Esophagus muscularis mucosa (tissue), 4 donors: Measurements from ENCODE around the gene HIKESHI. TPM values are rescaled to one million over a fixed set of nuclear protein-coding genes. Genes with fewer than 3 reads are reported as not detected.

Experiments used
- DNase-seq: peaks from one replicate; pipeline ENCODE4 v3.0.0-alpha.2; 2017; ENCODE audit errors: extremely low spot score
- H3K27ac ChIP-seq, 4 donors: fragments of 200-600 bp; sonication (generic); replicated peaks in 1 of 4; 1 replicate in 3 of 4; 2 replicates in 1 of 4; pipeline ENCODE4 v1.5.1; 2016 to 2019; ENCODE audit warnings: mild to moderate bottlenecking in 1 of 4
- H3K27me3 ChIP-seq, 4 donors: fragments of 200-600 bp; sonication (generic); one replicate each; pipeline versions ENCODE4 v1.5.1 to v1.6.0; 2016 to 2019
- H3K36me3 ChIP-seq, 4 donors: fragments of 200-600 bp; sonication (generic); one replicate each; pipeline ENCODE4 v1.5.1; 2016 to 2019
- H3K4me1 ChIP-seq, 4 donors: fragments of 200-600 bp; sonication (generic); one replicate each; pipeline ENCODE4 v1.5.1; 2016 to 2019
- H3K4me3 ChIP-seq, 4 donors: fragments of 200-600 bp; sonication (generic); 1 replicate in 2 of 4; 2 replicates in 2 of 4; pipeline ENCODE4 v1.5.1; 2016 to 2019; ENCODE audit warnings: mild to moderate bottlenecking in 4 of 4, moderate library complexity in 1 of 4
- H3K9me3 ChIP-seq, 4 donors: fragments of 200-600 bp; sonication (generic); 1 replicate in 3 of 4; 2 replicates in 1 of 4; pipeline ENCODE4 v1.5.1; 2016 to 2019
- CTCF ChIP-seq, 3 experiments: fragments of 200-600 bp in 2 of 3; fragments of 450-650 bp in 1 of 3; sonication (generic) in 2 of 3; IDR thresholded peaks; one replicate each; pipeline ENCODE4 v1.5.1; 2017 to 2019; ENCODE audit warnings: antibody characterized with exemption in 3 of 3, mild to moderate bottlenecking in 2 of 3, moderate library complexity in 1 of 3
- EP300 ChIP-seq: sonication (generic); formaldehyde crosslinking; IDR thresholded peaks from one replicate; pipeline ENCODE4 v1.6.1; 2017; ENCODE audit warnings: antibody characterized with exemption
- POLR2A ChIP-seq: fragments of 450-650 bp; IDR thresholded peaks from one replicate; pipeline ENCODE4 v1.6.1; 2017; ENCODE audit warnings: antibody characterized with exemption, moderate library complexity, mild to moderate bottlenecking, low read depth
- POLR2AphosphoS5 ChIP-seq, 2 donors: sonication (generic); formaldehyde crosslinking; IDR thresholded peaks; one replicate each; pipeline ENCODE4 v1.6.1; 2017; ENCODE audit warnings: antibody characterized with exemption in 2 of 2
- WGBS: methylation state at CpG from one replicate; pipeline ENCODE4 v1.1.5; 2018; 5-methylcytosine and 5-hydroxymethylcytosine counted together
- intact Hi-C: fragments of 100-400 bp; cut with DNase I; formaldehyde crosslinking; loops from one replicate; pipeline ENCODE4 v1.15.1; 2023
- total RNA-seq, 4 donors: library from RNA; depleted of rRNA; stranded (reverse); fragments of >200 nt; gene quantifications; one replicate each; pipeline versions ENCODE4 v1.1.0 to v1.2.1, GENCODE V29; 2016

HIKESHI gene
- total RNA-seq, 4 donors from 2014 or later: 37.1 to 52.7 (median 41.2) TPM

- Histone ChIP-seq H3K27me3 (no peaks in the 10 kb centered on the region), H3K9me3 (no peaks in the 10 kb centered on the region), H3K36me3 (no peaks in the 10 kb centered on the region), H3K4me1 (peaks cover 0 to 7% (median 4%) of the 10 kb centered on the region in 4 donors), H3K4me3 (no peak overlapping the region), H3K27ac (no peak overlapping the region)
- TF ChIP-seq CTCF (IDR thresholded peaks at IDR 0.05): no peak
- no peak for TF ChIP-seq POLR2A
- no peak for TF ChIP-seq EP300
- no peak for TF ChIP-seq POLR2AphosphoS5 (IDR thresholded peaks at IDR 0.05)
- no peak for DNase-seq
- intact Hi-C loops: no loop called here
- 79% methylated on average over 6 of the region's 6 CpGs for WGBS
These were observed 69.0 kb downstream of the HIKESHI start for GRCh38 chr11:86370922-86371594.

DNA sequence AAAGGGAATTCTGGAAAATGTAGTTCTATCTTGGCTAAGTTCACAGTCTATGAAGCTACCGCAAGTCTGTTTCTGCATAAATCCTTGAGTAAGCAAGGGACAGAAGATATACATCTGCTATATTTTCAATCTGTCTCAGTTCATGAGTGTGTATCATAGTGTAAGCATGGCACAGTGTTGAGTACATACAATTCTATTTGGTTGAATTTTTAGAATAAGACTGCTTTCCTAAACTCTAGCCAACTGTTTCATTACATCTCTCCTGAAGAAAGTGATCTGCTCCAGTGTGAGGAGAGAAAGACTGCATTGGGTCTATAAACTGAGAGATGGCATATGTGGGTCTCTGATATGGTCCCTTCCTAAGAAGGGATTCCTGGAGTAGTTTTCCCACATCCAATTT lies 70.0 kb downstream of the HIKESHI start:
- Histone ChIP-seq H3K36me3 (no peaks in the 10 kb centered on the region), H3K27me3 (no peaks in the 10 kb centered on the region), H3K9me3 (no peaks in the 10 kb centered on the region), H3K4me1 (peaks cover 0 to 7% (median 4%) of the 10 kb centered on the region in 4 donors), H3K4me3 (no peak overlapping the region), H3K27ac (no peak overlapping the region)
- WGBS: 100% methylated on average over 1 of the region's 1 CpG
- DNase-seq: no peak
- TF ChIP-seq CTCF (IDR thresholded peaks at IDR 0.05) (no peak), POLR2AphosphoS5 (IDR thresholded peaks at IDR 0.05) (no peak), POLR2A (no peak), EP300 (no peak)
- intact Hi-C loops: no loop called here

DNA sequence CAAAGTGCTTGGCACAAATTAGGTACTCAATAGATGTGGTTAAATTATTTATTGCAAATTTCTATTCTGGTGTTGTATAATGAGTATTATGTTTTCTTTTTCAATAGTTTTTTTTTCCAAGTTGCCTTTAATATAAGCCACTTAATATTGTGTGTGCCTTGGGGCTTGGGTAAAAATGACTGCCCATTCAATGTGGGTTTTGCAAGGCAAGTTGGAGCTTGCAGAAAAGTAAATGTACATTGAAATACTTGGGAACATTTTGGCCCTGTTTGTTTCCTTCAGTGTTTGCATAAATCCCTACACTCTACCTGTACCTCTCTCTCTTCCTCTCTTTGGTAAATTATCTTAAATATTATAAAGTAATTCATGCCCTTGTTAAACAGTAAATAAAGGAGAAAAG lies 70.5 kb downstream of the HIKESHI start:
- Histone ChIP-seq H3K4me3 (no peak overlapping the region), H3K27me3 (no peaks in the 10 kb centered on the region), H3K36me3 (no peaks in the 10 kb centered on the region), H3K27ac (no peak overlapping the region), H3K9me3 (no peaks in the 10 kb centered on the region), H3K4me1 (peaks cover 0 to 7% (median 4%) of the 10 kb centered on the region in 4 donors)
- intact Hi-C loops: no loop called here
- DNase-seq: no peak
- TF ChIP-seq POLR2AphosphoS5 (IDR thresholded peaks at IDR 0.05) (no peak), POLR2A (no peak), EP300 (no peak), CTCF (IDR thresholded peaks at IDR 0.05) (no peak)

DNA sequence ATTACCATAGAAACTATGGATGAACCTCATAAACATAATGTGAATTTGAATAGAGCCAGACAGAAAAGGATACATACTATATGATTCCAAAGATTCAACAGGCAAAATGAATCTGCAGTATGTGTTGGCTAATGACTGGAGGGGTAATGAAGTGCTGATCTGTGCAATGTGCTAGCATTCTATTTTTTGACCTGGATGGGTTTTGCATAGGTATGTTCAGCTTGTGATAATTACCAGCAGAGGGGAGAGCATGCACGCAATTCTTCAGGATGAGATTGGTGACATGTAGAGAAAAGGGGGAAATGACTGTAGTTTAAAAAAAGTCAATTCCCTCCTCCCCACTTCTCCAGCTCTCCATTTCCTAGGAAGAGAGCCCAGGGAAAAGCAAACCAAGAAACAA lies 72.0 kb downstream of the HIKESHI start:
- TF ChIP-seq POLR2A: no peak
- TF ChIP-seq POLR2AphosphoS5 (IDR thresholded peaks at IDR 0.05): no peak
- TF ChIP-seq CTCF (IDR thresholded peaks at IDR 0.05): no peak
- no peak for TF ChIP-seq EP300
- Histone ChIP-seq H3K9me3 (no peaks in the 10 kb centered on the region), H3K4me1 (peaks cover 0 to 7% (median 4%) of the 10 kb centered on the region in 4 donors), H3K4me3 (no peak overlapping the region), H3K36me3 (no peaks in the 10 kb centered on the region), H3K27me3 (no peaks in the 10 kb centered on the region), H3K27ac (no peak overlapping the region)
- WGBS: 70% methylated on average over 1 of the region's 1 CpG
- intact Hi-C loops: no loop called here
- DNase-seq: no peak

DNA sequence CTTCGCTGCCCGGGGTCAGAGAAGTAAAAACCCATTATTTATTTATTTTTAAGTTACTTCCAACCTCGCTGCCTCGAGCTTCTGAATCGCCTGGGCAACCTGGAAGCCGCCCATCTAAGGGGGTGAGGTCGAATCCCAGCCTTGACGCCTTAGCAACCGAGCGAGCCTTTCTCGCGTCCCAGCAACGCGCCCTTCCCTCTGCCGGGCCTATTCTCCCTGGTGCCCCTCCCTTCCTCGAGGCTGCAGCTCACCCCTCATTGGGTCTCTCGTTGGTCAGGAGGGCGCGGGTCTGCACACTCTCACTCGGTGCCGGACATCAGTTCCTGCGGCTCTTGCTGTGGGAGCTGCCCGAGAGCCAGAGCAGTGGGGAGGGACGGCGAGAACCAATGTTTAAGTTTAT lies 72.5 kb downstream of the HIKESHI start, which contains the start of gene CCDC81:
TSS of gene CCDC81 (plus strand) at position 302 of the 400 bp plus-strand sequence. CDS start 277 bp downstream, outside the sequence.
- Histone ChIP-seq H3K9me3 (no peaks in the 10 kb centered on the region), H3K4me1 (peaks cover 0 to 7% (median 4%) of the 10 kb centered on the region in 4 donors), H3K36me3 (no peaks in the 10 kb centered on the region), H3K27me3 (no peaks in the 10 kb centered on the region), H3K27ac (no peak within 1 kb of the TSS), H3K4me3 (peak within 1 kb of the TSS; percentile 21 to 32 (median 24))
- no peak for DNase-seq
- TF ChIP-seq POLR2AphosphoS5 (IDR thresholded peaks at IDR 0.05) (no peak), POLR2A (no peak), EP300 (no peak), CTCF (IDR thresholded peaks at IDR 0.05) (no peak)
- intact Hi-C loops: no loop called here
- WGBS: 21% methylated on average over 25 of the region's 25 CpGs
